Hematopoietic multipotent progenitor cell treated with erythropoietin and hydrocortisone succinate and interleukin-3 and kit ligand, for 8 days (in vitro differentiated cells): Measurements from ENCODE around the gene TNFRSF6B.
A peak's percentile ranks its signal among the peaks of the same experiment; 100 is the strongest.

Experiments
- DNase-seq: peaks from one replicate; pipeline ENCODE4 v3.0.0-alpha.2; 2015

TNFRSF6B gene

GRCh38 chr20:63740070-63740626, 43.7 kb downstream of the TNFRSF6B start:
- DNase-seq, result peak; percentile 15

GRCh38 chr20:63740627-63741353, 44.3 kb downstream of the TNFRSF6B start:
- peak; percentile 73 for DNase-seq

GRCh38 chr20:63741354-63741675, 44.9 kb downstream of the TNFRSF6B start:
- no peak for DNase-seq

GRCh38 chr20:63741676-63742380, 45.4 kb downstream of the TNFRSF6B start:
- no peak for DNase-seq

- no peak for DNase-seq
These were observed 46.1 kb downstream of the TNFRSF6B start for GRCh38 chr20:63742381-63743024.

- no peak for DNase-seq
These were observed 46.9 kb downstream of the TNFRSF6B start for GRCh38 chr20:63743210-63743970.

GRCh38 chr20:63744158-63744557, 47.7 kb downstream of the TNFRSF6B start:
- DNase-seq, result no peak

- no peak for DNase-seq
These were observed 48.3 kb downstream of the TNFRSF6B start for GRCh38 chr20:63744574-63745423.

GRCh38 chr20:63745424-63745805, 49.0 kb downstream of the TNFRSF6B start:
- no peak for DNase-seq

- DNase-seq, result no peak
These were observed 49.7 kb downstream of the TNFRSF6B start for GRCh38 chr20:63745961-63746731.

- DNase-seq, result no peak
These were observed 50.4 kb downstream of the TNFRSF6B start for GRCh38 chr20:63746751-63747315.

- no peak for DNase-seq
These were observed 51.2 kb downstream of the TNFRSF6B start for GRCh38 chr20:63747622-63748069.
